Neural progenitor cell (in vitro differentiated cells): ENCODE measurements around the gene PTPRK. TPM values are rescaled to one million over a fixed set of nuclear protein-coding genes. Genes with fewer than 3 reads are reported as not detected.

Experiments used
- DNase-seq: peaks from one replicate; pipeline ENCODE4 v3.0.0-alpha.2; 2016; ENCODE audit warnings: low spot score
- H2AFZ ChIP-seq: fragments of 200-600 bp; sonication (generic); replicated peaks from 2 replicates; pipeline ENCODE4 v1.6.1; 2016; ENCODE audit warnings: antibody characterized with exemption
- H3F3A ChIP-seq: fragments of 200-600 bp; sonication (generic); 2 replicates; pipeline ENCODE4 v1.6.1; 2016; ENCODE audit warnings: antibody characterized with exemption, low read depth
- H3K27ac ChIP-seq: fragments of 200-600 bp; sonication (generic); 2 replicates; pipeline ENCODE4 v1.5.1; 2016; ENCODE audit warnings: mild to moderate bottlenecking
- H3K27me3 ChIP-seq: fragments of 200-600 bp; sonication (generic); 2 replicates; pipeline ENCODE4 v1.6.1; 2016; ENCODE audit warnings: mild to moderate bottlenecking, moderate library complexity
- H3K36me3 ChIP-seq: fragments of 200-600 bp; sonication (generic); 2 replicates; pipeline ENCODE4 v1.5.1; 2016
- H3K4me1 ChIP-seq: fragments of 200-600 bp; sonication (generic); 2 replicates; pipeline ENCODE4 v1.6.1; 2016; ENCODE audit warnings: mixed run types
- H3K4me2 ChIP-seq: fragments of 200-600 bp; sonication (generic); 2 replicates; pipeline ENCODE4 v1.6.1; 2016
- H3K4me3 ChIP-seq: fragments of 200-600 bp; sonication (generic); 2 replicates; pipeline ENCODE4 v1.5.1; 2016
- H3K79me2 ChIP-seq: fragments of 200-600 bp; sonication (generic); 2 replicates; pipeline ENCODE4 v1.6.1; 2016; ENCODE audit warnings: low read depth
- H3K9ac ChIP-seq: fragments of 200-600 bp; sonication (generic); 2 replicates; pipeline ENCODE4 v1.6.1; 2016
- H3K9me3 ChIP-seq: fragments of 200-600 bp; sonication (generic); 2 replicates; pipeline ENCODE4 v1.5.1; 2016; ENCODE audit warnings: low read depth
- H4K20me1 ChIP-seq: fragments of 200-600 bp; sonication (generic); 2 replicates; pipeline ENCODE4 v1.6.1; 2016; ENCODE audit warnings: low read depth
- H3K27ac Mint-ChIP-seq: 3 replicates; pipeline ENCODE4 v1.8.0; 2021; ENCODE audit warnings: mixed read lengths
- H3K27me3 Mint-ChIP-seq: 2 replicates; pipeline ENCODE4 v1.8.0; 2022; ENCODE audit warnings: low read depth, mild to moderate bottlenecking, inconsistent platforms, moderate library complexity, mixed read lengths; ENCODE audit not compliant: insufficient read depth
- H3K36me3 Mint-ChIP-seq: 3 replicates; pipeline ENCODE4 v1.8.0; 2021; ENCODE audit warnings: mixed read lengths
- H3K4me1 Mint-ChIP-seq: 3 replicates; pipeline ENCODE4 v1.8.0; 2021; ENCODE audit warnings: mixed read lengths
- H3K4me3 Mint-ChIP-seq: 3 replicates; pipeline ENCODE4 v1.8.0; 2021; ENCODE audit warnings: mild to moderate bottlenecking, moderate library complexity, mixed read lengths
- H3K9me3 Mint-ChIP-seq: 3 replicates; pipeline ENCODE4 v1.8.0; 2020; ENCODE audit warnings: mixed read lengths
- CTCF ChIP-seq: fragments of 200-600 bp; sonication (generic); IDR thresholded peaks from 2 replicates; pipeline ENCODE4 v1.5.1; 2017; ENCODE audit warnings: antibody characterized with exemption, mild to moderate bottlenecking
- EZH2 ChIP-seq: fragments of 200-600 bp; sonication (generic); IDR thresholded peaks from 2 replicates; pipeline ENCODE4 v1.6.1; 2017; ENCODE audit warnings: antibody characterized with exemption, mild to moderate bottlenecking, moderate library complexity
- EZH2phosphoT487 ChIP-seq: fragments of 200-600 bp; sonication (generic); IDR thresholded peaks from 2 replicates; pipeline ENCODE4 v1.6.1; 2017; ENCODE audit warnings: antibody characterized with exemption
- total RNA-seq: library from RNA; depleted of rRNA; stranded (reverse); fragments of >200 nt; gene quantifications from 2 replicates; pipeline ENCODE4 v1.2.3, GENCODE V29; 2015; ENCODE audit warnings: low replicate concordance

PTPRK gene
- total RNA-seq, 1 donor from 2014 or later: 35.0 TPM

GRCh38 chr6:127924031-127924430 lies 596.4 kb downstream of the PTPRK start:
- no peaks in the 10 kb centered on the region for H3K36me3 ChIP-seq
- H3F3A ChIP-seq: no peaks in the 10 kb centered on the region
- no peaks in the 10 kb centered on the region for H3K27me3 ChIP-seq
- H2AFZ ChIP-seq: no peak overlapping the region
- TF ChIP-seq EZH2 (no peak), EZH2phosphoT487 (no peak), CTCF (no peak)
- no peak overlapping the region for H3K9ac ChIP-seq
- H4K20me1 ChIP-seq: no peaks in the 10 kb centered on the region
- Mint-ChIP-seq H3K9me3 (peaks cover 12% of the 10 kb centered on the region), H3K27ac (no peak overlapping the region), H3K4me1 (no peaks in the 10 kb centered on the region), H3K27me3 (no peaks in the 10 kb centered on the region), H3K4me3 (no peak overlapping the region), H3K36me3 (no peaks in the 10 kb centered on the region)
- H3K9me3 ChIP-seq: no peaks in the 10 kb centered on the region
- H3K4me2 ChIP-seq: no peak overlapping the region
- no peak for DNase-seq
- H3K27ac ChIP-seq: no peak overlapping the region
- no peaks in the 10 kb centered on the region for H3K4me1 ChIP-seq
- no peaks in the 10 kb centered on the region for H3K79me2 ChIP-seq
- no peak overlapping the region for H3K4me3 ChIP-seq

- TF ChIP-seq EZH2phosphoT487 (no peak), EZH2 (no peak), CTCF (no peak)
- H3K36me3 ChIP-seq: no peaks in the 10 kb centered on the region
- H3K36me3 Mint-ChIP-seq: no peaks in the 10 kb centered on the region
Measured at GRCh38 chr6:127923135-127923534, 597.3 kb downstream of the PTPRK start.

GRCh38 chr6:127921982-127922381 lies 598.4 kb downstream of the PTPRK start:
- H3K9me3 ChIP-seq: no peaks in the 10 kb centered on the region
- Mint-ChIP-seq H3K27ac (no peak overlapping the region), H3K4me1 (no peaks in the 10 kb centered on the region), H3K4me3 (no peak overlapping the region), H3K9me3 (peaks cover 5% of the 10 kb centered on the region), H3K27me3 (no peaks in the 10 kb centered on the region), H3K36me3 (no peaks in the 10 kb centered on the region)
- no peak overlapping the region for H3K9ac ChIP-seq
- no peak for TF ChIP-seq EZH2
- TF ChIP-seq EZH2phosphoT487: no peak
- TF ChIP-seq CTCF: no peak
- H3K27me3 ChIP-seq: no peaks in the 10 kb centered on the region
- no peaks in the 10 kb centered on the region for H3F3A ChIP-seq
- H3K27ac ChIP-seq: no peak overlapping the region
- H3K36me3 ChIP-seq: no peaks in the 10 kb centered on the region
- H3K4me3 ChIP-seq: no peak overlapping the region
- H2AFZ ChIP-seq: no peak overlapping the region
- no peak for DNase-seq
- H3K4me2 ChIP-seq: no peak overlapping the region
- no peaks in the 10 kb centered on the region for H4K20me1 ChIP-seq
- H3K79me2 ChIP-seq: no peaks in the 10 kb centered on the region
- no peaks in the 10 kb centered on the region for H3K4me1 ChIP-seq

More at GRCh38 chr6:127923135-127923534, 597.3 kb downstream of the PTPRK start:
- no peaks in the 10 kb centered on the region for H3K79me2 ChIP-seq
- H3K4me1 ChIP-seq: no peaks in the 10 kb centered on the region
- H3K9me3 Mint-ChIP-seq: peaks cover 8% of the 10 kb centered on the region
- no peak overlapping the region for H2AFZ ChIP-seq
- H3K4me3 ChIP-seq: no peak overlapping the region
- no peak overlapping the region for H3K27ac ChIP-seq
- H3F3A ChIP-seq: no peaks in the 10 kb centered on the region
- no peaks in the 10 kb centered on the region for H3K4me1 Mint-ChIP-seq
- no peaks in the 10 kb centered on the region for H3K27me3 Mint-ChIP-seq
- no peaks in the 10 kb centered on the region for H3K27me3 ChIP-seq
- H3K9me3 ChIP-seq: no peaks in the 10 kb centered on the region
- no peaks in the 10 kb centered on the region for H4K20me1 ChIP-seq
- H3K9ac ChIP-seq: no peak overlapping the region
- no peak overlapping the region for H3K4me2 ChIP-seq
- H3K27ac Mint-ChIP-seq: no peak overlapping the region
- DNase-seq: no peak
- H3K4me3 Mint-ChIP-seq: no peak overlapping the region
